HG03521 (cell line): ENCODE measurements around the gene PAMR1.
A peak's percentile ranks its signal among the peaks of the same experiment; 100 is the strongest.

Experiments
- ATAC-seq: cut with Tn5 transposase; IDR thresholded peaks from one replicate; pipeline ENCODE4 v1.9.1; 2021; ENCODE audit warnings: mild to moderate bottlenecking, moderate library complexity; ENCODE audit not compliant: unreplicated experiment

Gene PAMR1

GRCh38 chr11:35507688-35508087 is 17.7 kb downstream of the PAMR1 start:
- ATAC-seq: no peak

- no peak for ATAC-seq
These were observed 23.6 kb downstream of the PAMR1 start for GRCh38 chr11:35501776-35502175.

GRCh38 chr11:35500744-35501143 is 24.7 kb downstream of the PAMR1 start:
- no peak for ATAC-seq

GRCh38 chr11:35496416-35496815 is 29.0 kb downstream of the PAMR1 start:
- no peak for ATAC-seq

- no peak for ATAC-seq
These were observed 30.4 kb downstream of the PAMR1 start for GRCh38 chr11:35494957-35495490.

- no peak for ATAC-seq
These were observed 34.1 kb downstream of the PAMR1 start for GRCh38 chr11:35491231-35491871.

GRCh38 chr11:35488117-35488516 is 37.3 kb downstream of the PAMR1 start:
- no peak for ATAC-seq

GRCh38 chr11:35487532-35488078 is 37.8 kb downstream of the PAMR1 start:
- ATAC-seq: no peak

- ATAC-seq: no peak
These were observed 38.5 kb downstream of the PAMR1 start for GRCh38 chr11:35486934-35487333.

- ATAC-seq: no peak
These were observed 39.0 kb downstream of the PAMR1 start for GRCh38 chr11:35486446-35486845.

- ATAC-seq: peak; percentile 87
These were observed 39.6 kb downstream of the PAMR1 start for GRCh38 chr11:35485656-35486322.

GRCh38 chr11:35484435-35484834 is 41.0 kb downstream of the PAMR1 start:
- ATAC-seq: no peak

- no peak for ATAC-seq
These were observed 42.1 kb downstream of the PAMR1 start for GRCh38 chr11:35483131-35483820.

- ATAC-seq: no peak
These were observed 45.7 kb downstream of the PAMR1 start for GRCh38 chr11:35479731-35480130.

GRCh38 chr11:35478471-35479091 is 46.8 kb downstream of the PAMR1 start:
- no peak for ATAC-seq

- ATAC-seq: no peak
These were observed 47.5 kb downstream of the PAMR1 start for GRCh38 chr11:35477901-35478300.

- no peak for ATAC-seq
These were observed 50.7 kb downstream of the PAMR1 start for GRCh38 chr11:35474688-35475087.

- ATAC-seq: no peak
These were observed 51.5 kb downstream of the PAMR1 start for GRCh38 chr11:35473795-35474374.

- ATAC-seq: no peak
These were observed 54.8 kb downstream of the PAMR1 start for GRCh38 chr11:35470616-35471015.

GRCh38 chr11:35466058-35466457 is 59.4 kb downstream of the PAMR1 start:
- no peak for ATAC-seq

- no peak for ATAC-seq
These were observed 61.1 kb downstream of the PAMR1 start for GRCh38 chr11:35464308-35464707.
